WI38 (cell line): Measurements from ENCODE around the gene FOXA3.

Experiments used
- H3K4me3 ChIP-seq: 2 replicates; pipeline ENCODE4 v1.5.1; 2011; ENCODE audit warnings: low read depth, mild to moderate bottlenecking, control low read depth, low read length
- CTCF ChIP-seq: IDR thresholded peaks from 2 replicates; pipeline ENCODE4 v1.5.1; 2012; ENCODE audit warnings: low read depth, mild to moderate bottlenecking, control low read depth, low read length

The FOXA3 gene

DNA sequence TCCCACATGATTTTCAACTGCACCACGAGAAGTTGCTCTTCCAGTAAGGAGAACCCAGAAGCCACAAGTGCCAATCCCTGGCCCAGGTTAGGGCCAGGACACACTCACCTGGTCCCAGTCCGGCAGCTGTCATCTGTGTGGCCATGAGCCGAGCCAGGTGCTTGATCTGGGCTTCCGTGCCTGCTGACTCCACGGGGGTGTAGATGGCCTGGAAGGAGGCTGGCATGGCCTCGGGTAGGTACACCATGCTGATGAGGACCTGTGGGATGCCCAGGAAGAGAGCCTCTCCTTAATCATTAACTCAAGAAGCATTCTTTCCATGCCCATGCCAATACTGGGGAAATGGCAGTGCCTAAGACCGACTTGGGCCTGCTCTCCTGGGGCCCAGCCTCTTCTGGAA is 29.2 kb upstream of the FOXA3 start:
- no peak overlapping the region for H3K4me3 ChIP-seq
- TF ChIP-seq CTCF: no peak

DNA sequence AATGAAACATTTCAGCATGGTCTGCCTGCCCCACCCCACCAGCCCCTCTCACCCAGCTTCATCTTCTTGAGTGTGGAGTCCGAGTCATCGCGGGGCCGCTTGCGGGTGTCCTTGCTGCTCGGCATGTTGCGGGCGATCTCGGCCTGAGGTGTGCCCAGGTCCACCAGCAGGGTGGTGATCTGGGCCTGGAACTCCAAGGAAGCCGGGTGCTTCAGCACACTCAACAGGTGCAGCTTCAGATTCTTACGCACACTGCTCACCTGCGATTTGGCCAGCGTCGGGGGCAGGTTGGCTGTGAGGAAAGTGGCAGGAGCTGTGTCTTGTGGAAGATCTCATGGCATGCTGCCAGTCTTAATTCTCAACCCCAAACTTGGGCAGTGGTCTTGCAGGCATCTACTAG is 21.9 kb upstream of the FOXA3 start:
- no peak overlapping the region for H3K4me3 ChIP-seq
- TF ChIP-seq CTCF: no peak

DNA sequence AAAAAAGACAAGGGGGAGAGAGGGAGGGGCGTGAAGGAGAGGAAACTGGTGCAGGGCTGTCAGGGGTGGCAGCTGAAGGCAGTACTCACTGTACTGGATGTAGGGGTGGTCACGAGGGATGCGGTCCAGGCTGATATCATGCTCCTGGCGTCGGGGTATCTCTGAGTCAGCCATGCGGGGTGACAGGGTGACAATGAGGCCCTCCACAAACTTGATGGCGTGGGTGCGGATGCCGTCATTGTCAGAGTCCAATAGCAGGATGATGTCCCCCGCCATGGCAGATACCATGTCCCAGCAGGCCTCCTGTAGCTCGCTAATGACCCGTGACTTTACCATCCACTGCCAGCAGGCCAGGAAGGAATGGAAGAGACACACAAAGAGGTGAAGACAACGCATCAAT is 16.5 kb upstream of the FOXA3 start:
- no peak overlapping the region for H3K4me3 ChIP-seq
- TF ChIP-seq CTCF: no peak

DNA sequence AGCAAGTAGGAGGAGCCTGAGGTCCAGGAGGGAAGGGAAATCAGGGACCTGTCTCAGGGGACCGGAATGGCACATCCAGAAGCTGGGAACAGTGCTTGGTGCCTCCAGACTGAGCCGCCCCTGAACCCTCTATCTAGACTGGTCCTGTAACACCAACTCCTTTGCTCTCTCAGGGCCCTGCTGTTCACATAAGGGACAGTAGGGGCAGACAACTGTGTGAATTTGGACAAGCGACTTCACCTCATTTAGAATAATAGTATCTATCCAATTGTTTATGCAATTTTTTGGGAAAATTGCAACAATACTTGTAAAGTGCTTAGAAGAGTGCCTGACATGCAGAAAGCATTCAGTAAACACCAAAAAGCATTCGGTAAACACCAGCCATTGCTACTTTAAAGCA is 15.2 kb upstream of the FOXA3 start:
- no peak overlapping the region for H3K4me3 ChIP-seq
- peak; percentile 26; the same call in 1 of the 2 replicates for TF ChIP-seq CTCF

- no peak overlapping the region for H3K4me3 ChIP-seq
- TF ChIP-seq CTCF: no peak
Observed at GRCh38 chr19:45852145-45852750, 11.9 kb upstream of the FOXA3 start.

DNA sequence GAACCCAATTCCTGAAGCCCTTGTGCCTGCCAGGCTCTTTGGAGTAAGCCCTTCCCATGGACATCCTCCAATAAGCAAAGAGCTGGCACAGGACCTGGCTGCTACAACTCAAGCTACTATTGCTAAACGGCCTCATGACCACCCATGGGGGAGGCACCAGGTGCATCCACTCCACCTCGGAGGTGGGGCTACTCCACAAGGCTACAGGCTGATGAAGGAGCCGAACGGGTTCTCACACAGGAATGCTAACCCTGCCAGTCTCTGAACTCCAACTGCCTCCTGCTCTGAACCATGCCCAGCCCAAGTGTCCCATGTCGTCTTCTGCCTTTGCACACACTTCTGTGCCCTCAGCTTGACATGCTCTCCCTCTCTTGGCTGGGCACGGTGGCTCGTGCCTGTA is 11.1 kb upstream of the FOXA3 start:
- H3K4me3 ChIP-seq: no peak overlapping the region
- no peak for TF ChIP-seq CTCF

DNA sequence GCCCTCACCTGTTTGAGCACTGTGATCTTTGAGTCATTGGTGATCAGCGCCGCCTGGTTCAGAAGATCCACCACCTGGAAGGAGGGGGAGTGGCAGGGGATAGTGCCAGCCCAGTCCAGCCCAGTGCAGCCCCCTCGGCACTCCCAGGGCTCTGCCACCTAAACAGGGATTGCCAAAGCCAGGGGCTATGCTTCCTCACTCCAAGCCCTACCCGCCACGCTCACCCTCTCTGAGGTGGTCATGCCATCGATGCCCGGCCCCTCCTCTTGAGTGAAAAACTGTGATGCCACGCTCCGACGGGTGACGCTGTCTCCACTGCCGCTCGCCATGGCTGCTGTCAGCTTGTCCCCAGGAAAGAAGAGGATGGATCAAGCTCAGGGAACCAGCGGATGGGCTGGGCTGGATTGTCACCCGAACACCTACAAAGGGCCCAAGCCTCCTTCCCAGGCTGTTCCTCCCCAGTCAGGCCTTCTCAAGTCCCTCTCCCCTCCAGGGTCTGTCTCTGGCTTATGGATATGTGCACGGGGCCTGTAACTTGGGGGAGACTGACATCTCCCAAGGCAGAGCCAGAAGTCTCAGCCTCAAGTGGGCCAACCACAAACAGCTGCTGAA is 9.9 kb upstream of the FOXA3 start:
- no peak overlapping the region for H3K4me3 ChIP-seq
- no peak for TF ChIP-seq CTCF
